Loucy (cell line): Measurements from ENCODE around the gene PPP4R4.

Experiments
- H2AFZ ChIP-seq: fragments of 200-600 bp; sonication (generic); 2 replicates; pipeline ENCODE4 v1.6.0; 2016; ENCODE audit warnings: antibody characterized with exemption, mild to moderate bottlenecking, low read length, moderate library complexity
- H3F3A ChIP-seq: fragments of 200-600 bp; 2 replicates; pipeline ENCODE4 v1.6.0; 2016; ENCODE audit warnings: antibody characterized with exemption, low read depth, mild to moderate bottlenecking
- H3K27me3 ChIP-seq: fragments of 200-600 bp; sonication (generic); 2 replicates; pipeline ENCODE4 v1.6.1; 2014; ENCODE audit warnings: low read length, mild to moderate bottlenecking; ENCODE audit not compliant: insufficient read depth, poor library complexity, severe bottlenecking
- H3K36me3 ChIP-seq: fragments of 200-600 bp; sonication (generic); 2 replicates; pipeline ENCODE4 v1.6.1; 2016; ENCODE audit warnings: low read length; ENCODE audit not compliant: insufficient read depth
- H3K4me1 ChIP-seq: fragments of 200-600 bp; sonication (generic); 2 replicates; pipeline ENCODE4 v1.5.1; 2014; ENCODE audit warnings: low read length, mild to moderate bottlenecking; ENCODE audit not compliant: insufficient read depth, poor library complexity, severe bottlenecking
- H3K4me2 ChIP-seq: fragments of 200-600 bp; sonication (generic); 2 replicates; pipeline ENCODE4 v1.6.0; 2014; ENCODE audit warnings: antibody characterized with exemption, low read length, low read depth, mild to moderate bottlenecking; ENCODE audit not compliant: poor library complexity, severe bottlenecking
- H3K4me3 ChIP-seq: fragments of 200-600 bp; sonication (generic); 2 replicates; pipeline ENCODE4 v1.5.1; 2014; ENCODE audit warnings: low read length, mild to moderate bottlenecking, mixed read lengths; ENCODE audit not compliant: poor library complexity, severe bottlenecking
- H3K79me2 ChIP-seq: fragments of 200-600 bp; sonication (generic); 2 replicates; pipeline ENCODE4 v1.6.1; 2014; ENCODE audit warnings: low read length; ENCODE audit not compliant: insufficient read depth
- H3K9ac ChIP-seq: fragments of 200-600 bp; sonication (generic); 2 replicates; pipeline ENCODE4 v1.6.0; 2014; ENCODE audit warnings: mild to moderate bottlenecking, low read depth, low read length, moderate library complexity; ENCODE audit not compliant: poor library complexity, severe bottlenecking
- H3K9me2 ChIP-seq: fragments of 200-600 bp; sonication (generic); replicated peaks from 2 replicates; pipeline ENCODE4 v1.6.1; 2016; ENCODE audit warnings: low read depth, low read length, mixed read lengths
- H3K9me3 ChIP-seq: fragments of 200-600 bp; sonication (generic); 2 replicates; pipeline ENCODE4 v1.6.1; 2014; ENCODE audit warnings: mild to moderate bottlenecking, antibody characterized with exemption, low read length, low read depth; ENCODE audit not compliant: insufficient read depth
- H4K20me1 ChIP-seq: fragments of 200-600 bp; sonication (generic); 2 replicates; pipeline ENCODE4 v1.6.0; 2014; ENCODE audit warnings: antibody characterized with exemption, low read length, mild to moderate bottlenecking; ENCODE audit not compliant: insufficient read depth, poor library complexity, severe bottlenecking
- CTCF ChIP-seq: fragments of 200-600 bp; sonication (generic); conservative IDR thresholded peaks from 2 replicates; pipeline ENCODE4 v1.5.1; 2014; ENCODE audit warnings: mild to moderate bottlenecking, antibody characterized with exemption, low read length
- EZH2phosphoT487 ChIP-seq: fragments of 200-600 bp; IDR thresholded peaks from 2 replicates; pipeline ENCODE4 v1.6.1; 2018; ENCODE audit warnings: antibody characterized with exemption, mild to moderate bottlenecking, moderate library complexity, borderline replicate concordance

PPP4R4 gene, protein sequence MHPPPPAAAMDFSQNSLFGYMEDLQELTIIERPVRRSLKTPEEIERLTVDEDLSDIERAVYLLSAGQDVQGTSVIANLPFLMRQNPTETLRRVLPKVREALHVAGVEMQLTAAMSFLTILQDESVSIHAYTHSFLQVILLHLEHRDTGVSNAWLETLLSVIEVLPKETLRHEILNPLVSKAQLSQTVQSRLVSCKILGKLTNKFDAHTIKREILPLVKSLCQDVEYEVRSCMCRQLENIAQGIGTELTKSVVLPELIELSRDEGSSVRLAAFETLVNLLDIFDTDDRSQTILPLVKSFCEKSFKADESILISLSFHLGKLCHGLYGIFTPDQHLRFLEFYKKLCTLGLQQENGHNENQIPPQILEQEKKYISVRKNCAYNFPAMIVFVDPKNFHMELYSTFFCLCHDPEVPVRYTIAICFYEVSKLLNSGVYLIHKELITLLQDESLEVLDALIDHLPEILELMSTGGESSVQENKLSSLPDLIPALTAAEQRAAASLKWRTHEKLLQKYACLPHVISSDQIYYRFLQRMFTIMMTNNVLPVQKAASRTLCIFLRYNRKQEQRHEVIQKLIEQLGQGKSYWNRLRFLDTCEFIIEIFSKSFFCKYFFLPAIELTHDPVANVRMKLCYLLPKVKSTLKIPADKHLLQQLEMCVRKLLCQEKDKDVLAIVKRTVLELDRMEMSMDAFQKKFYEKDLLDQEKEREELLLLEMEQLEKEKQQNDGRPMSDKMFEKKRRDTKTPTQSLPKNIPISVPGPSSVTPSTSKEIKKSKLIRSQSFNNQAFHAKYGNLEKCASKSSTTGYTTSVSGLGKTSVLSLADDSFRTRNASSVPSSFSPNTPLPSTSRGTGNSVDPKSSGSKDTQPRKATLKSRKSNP

DNA sequence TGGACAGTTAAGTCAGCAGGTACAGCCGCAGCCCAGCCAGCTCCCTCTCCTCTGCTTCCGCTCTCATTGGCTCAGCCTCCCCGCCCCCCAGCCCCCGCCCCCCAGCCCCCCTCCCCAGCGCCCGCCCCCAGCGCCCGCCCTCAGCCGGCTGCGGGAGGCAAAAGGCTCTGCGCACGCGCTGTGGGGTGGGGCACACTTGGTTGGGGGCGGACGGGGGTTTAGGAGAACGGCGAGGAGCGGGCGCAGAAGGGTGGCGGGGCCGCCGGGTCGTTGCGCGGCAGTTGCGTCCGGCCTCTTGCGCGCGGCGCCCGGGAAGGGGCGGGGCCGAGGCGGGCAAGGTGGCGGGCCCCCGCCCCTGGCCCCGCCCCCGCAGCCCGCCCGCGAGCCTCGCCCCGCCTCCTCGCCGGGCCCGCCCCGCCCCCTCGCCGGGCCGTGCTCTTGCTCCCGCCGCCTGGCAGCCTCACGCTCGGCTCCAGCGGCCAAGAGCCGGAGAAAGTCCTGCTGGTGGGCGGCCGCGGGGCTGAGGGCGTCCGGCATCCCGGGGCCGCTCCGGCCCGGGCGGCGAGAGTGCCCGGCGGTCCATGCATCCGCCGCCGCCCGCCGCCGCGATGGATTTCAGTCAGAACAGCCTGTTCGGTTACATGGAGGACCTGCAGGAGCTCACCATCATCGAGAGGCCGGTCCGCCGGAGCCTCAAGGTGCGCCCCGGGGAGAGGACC is at the start of gene PPP4R4:
PPP4R4 (plus strand) TSS at position 438 of the 719 bp plus-strand sequence; CDS start at position 582, 144 bp downstream.
- Histone ChIP-seq H4K20me1 (no peaks in the 10 kb centered on the region), H3K4me2 (peak within 1 kb of the TSS; percentile 75), H3F3A (peaks cover 2% of the 10 kb centered on the region; the same call in 1 of the 2 replicates), H3K9ac (peak within 1 kb of the TSS; percentile 72), H3K36me3 (no peaks in the 10 kb centered on the region), H3K4me1 (peaks cover 9% of the 10 kb centered on the region), H2AFZ (peak within 1 kb of the TSS; percentile 92), H3K79me2 (no peaks in the 10 kb centered on the region), H3K4me3 (peak within 1 kb of the TSS; percentile 82), H3K27me3 (no peaks in the 10 kb centered on the region), H3K9me2 (no peaks in the 10 kb centered on the region), H3K9me3 (no peaks in the 10 kb centered on the region)
- no peak for TF ChIP-seq EZH2phosphoT487
- TF ChIP-seq CTCF, result no peak

- Histone ChIP-seq H3K4me2 (no peak overlapping the region), H3K4me3 (no peak overlapping the region), H3K9ac (no peak overlapping the region), H3F3A (no peaks in the 10 kb centered on the region), H3K27me3 (no peaks in the 10 kb centered on the region), H3K79me2 (no peaks in the 10 kb centered on the region), H3K36me3 (no peaks in the 10 kb centered on the region), H3K9me2 (no peaks in the 10 kb centered on the region), H2AFZ (no peak overlapping the region), H3K9me3 (no peaks in the 10 kb centered on the region), H4K20me1 (no peaks in the 10 kb centered on the region), H3K4me1 (peaks cover 3% of the 10 kb centered on the region)
- TF ChIP-seq CTCF, result no peak
- no peak for TF ChIP-seq EZH2phosphoT487
Measured at GRCh38 chr14:94124582-94125377, 49.3 kb upstream of the PPP4R4 start.
